GM12891 (cell line): ENCODE data around the gene GDF10.

ENCODE experiments used
- PAX5 ChIP-seq: IDR thresholded peaks from 2 replicates; pipeline ENCODE4 v1.6.1; 2011; ENCODE audit warnings: low read length, moderate library complexity, mild to moderate bottlenecking; ENCODE audit not compliant: insufficient read depth, severe bottlenecking
- POLR2A ChIP-seq: IDR thresholded peaks from 2 replicates; pipeline ENCODE4 v1.6.1; 2011; ENCODE audit warnings: low read depth, low read length, control low read depth
- POLR2AphosphoS5 ChIP-seq: IDR thresholded peaks from 2 replicates; pipeline ENCODE4 v1.6.1; 2011; ENCODE audit warnings: low read depth, low read length, control low read depth
- TAF1 ChIP-seq: IDR thresholded peaks from 2 replicates; pipeline ENCODE4 v1.6.1; 2011; ENCODE audit warnings: low read depth, low read length, control low read depth

GRCh38 chr10:47309408-47310089 lies 9.6 kb downstream of the GDF10 start:
- TF ChIP-seq POLR2AphosphoS5 (no peak), POLR2A (no peak), TAF1 (no peak), PAX5 (no peak)
